Peyer's patch (tissue), 4 donors: ENCODE data around the gene HSBP1L1.

Source experiments
- POLR2A ChIP-seq, 2 donors: fragments of 450-650 bp; IDR thresholded peaks; one replicate each; pipeline ENCODE4 v1.5.1; 2017; ENCODE audit warnings: antibody characterized with exemption in 2 of 2, mild to moderate bottlenecking in 2 of 2, moderate library complexity in 2 of 2
- TF ChIP-seq, protein P1 (sequence below), 6 experiments: fragments of 450-650 bp in 4 of 6; fragments of 200-600 bp in 2 of 6; sonication (generic) in 1 of 6; IDR thresholded peaks; one replicate each; pipeline ENCODE4 v1.5.1; 2017 to 2019; ENCODE audit warnings: antibody characterized with exemption in 6 of 6, mild to moderate bottlenecking in 3 of 6, moderate library complexity in 1 of 6

DNA sequence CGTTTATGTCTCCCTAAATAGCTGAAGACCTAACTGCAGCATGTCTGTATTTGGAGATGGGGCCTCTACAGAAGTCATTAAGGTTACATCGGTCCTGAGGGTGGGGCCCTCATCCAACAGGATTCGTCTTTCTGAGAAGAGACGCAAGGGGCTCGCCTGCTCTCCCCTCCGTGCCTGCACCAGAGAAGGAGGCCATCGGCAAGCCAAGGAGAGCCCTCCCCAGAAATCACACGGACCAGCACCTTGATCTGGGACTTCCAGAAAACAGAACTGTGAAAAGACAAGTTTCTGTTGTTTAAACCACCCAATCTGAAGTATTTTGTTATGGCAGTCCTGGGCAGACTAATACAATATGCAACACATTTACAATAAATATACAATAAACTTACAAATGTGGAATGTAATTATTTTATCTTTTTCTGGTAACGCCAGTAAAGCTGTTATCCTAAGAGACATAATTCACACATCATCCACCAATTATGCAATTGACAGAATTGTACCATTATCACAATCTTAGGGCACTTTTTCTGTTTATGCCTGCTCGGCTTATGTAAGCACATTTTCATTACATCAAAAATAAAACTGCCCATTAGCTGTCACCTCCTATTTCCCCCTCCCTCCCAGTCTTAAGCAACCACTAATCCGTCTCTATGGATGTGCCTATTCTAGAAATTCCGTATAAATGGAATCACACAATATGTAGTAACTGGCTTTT lies 6.1 kb downstream of the HSBP1L1 start:
- TF ChIP-seq, protein P1, sequence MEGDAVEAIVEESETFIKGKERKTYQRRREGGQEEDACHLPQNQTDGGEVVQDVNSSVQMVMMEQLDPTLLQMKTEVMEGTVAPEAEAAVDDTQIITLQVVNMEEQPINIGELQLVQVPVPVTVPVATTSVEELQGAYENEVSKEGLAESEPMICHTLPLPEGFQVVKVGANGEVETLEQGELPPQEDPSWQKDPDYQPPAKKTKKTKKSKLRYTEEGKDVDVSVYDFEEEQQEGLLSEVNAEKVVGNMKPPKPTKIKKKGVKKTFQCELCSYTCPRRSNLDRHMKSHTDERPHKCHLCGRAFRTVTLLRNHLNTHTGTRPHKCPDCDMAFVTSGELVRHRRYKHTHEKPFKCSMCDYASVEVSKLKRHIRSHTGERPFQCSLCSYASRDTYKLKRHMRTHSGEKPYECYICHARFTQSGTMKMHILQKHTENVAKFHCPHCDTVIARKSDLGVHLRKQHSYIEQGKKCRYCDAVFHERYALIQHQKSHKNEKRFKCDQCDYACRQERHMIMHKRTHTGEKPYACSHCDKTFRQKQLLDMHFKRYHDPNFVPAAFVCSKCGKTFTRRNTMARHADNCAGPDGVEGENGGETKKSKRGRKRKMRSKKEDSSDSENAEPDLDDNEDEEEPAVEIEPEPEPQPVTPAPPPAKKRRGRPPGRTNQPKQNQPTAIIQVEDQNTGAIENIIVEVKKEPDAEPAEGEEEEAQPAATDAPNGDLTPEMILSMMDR (IDR thresholded peaks at IDR 0.05), result no peak
- TF ChIP-seq POLR2A (IDR thresholded peaks at IDR 0.05), result no peak
